ENCODE data around the gene CPSF3.

- TF ChIP-seq GATA3 (IDR thresholded peaks at IDR 0.05; ENCODE audit: low read depth, low read length) (no peak), GATA2 (IDR thresholded peaks at IDR 0.05; ENCODE audit: low read depth, low read length) (no peak)
Observed at GRCh38 chr2:9461079-9461478, 37.6 kb downstream of the CPSF3 start.

Measured in SH-SY5Y (cell line).